Neural crest cell (in vitro differentiated cells): Measurements from ENCODE around the gene MSL2. TPM values are rescaled to one million over a fixed set of nuclear protein-coding genes. Genes with fewer than 3 reads are reported as not detected.

ENCODE experiments used
- DNase-seq: peaks from one replicate; pipeline ENCODE4 v3.0.0; 2021; ENCODE audit warnings: low read depth, mixed read lengths, low spot score
- H3K27ac Mint-ChIP-seq: one replicate; pipeline ENCODE4 v1.8.0; 2021; ENCODE audit warnings: mild to moderate bottlenecking, mixed read lengths; ENCODE audit not compliant: unreplicated experiment
- H3K27me3 Mint-ChIP-seq: 2 replicates; pipeline ENCODE4 v1.8.0; 2021; ENCODE audit warnings: low read depth, mild to moderate bottlenecking, mixed read lengths
- H3K36me3 Mint-ChIP-seq: 2 replicates; pipeline ENCODE4 v1.8.0; 2021; ENCODE audit warnings: low read depth, mild to moderate bottlenecking, mixed read lengths
- H3K4me1 Mint-ChIP-seq: 2 replicates; pipeline ENCODE4 v1.8.0; 2021; ENCODE audit warnings: mixed read lengths
- H3K4me3 Mint-ChIP-seq: one replicate; pipeline ENCODE4 v1.8.0; 2021; ENCODE audit warnings: mild to moderate bottlenecking, mixed read lengths
- H3K9me3 Mint-ChIP-seq: 2 replicates; pipeline ENCODE4 v1.8.0; 2021; ENCODE audit warnings: mixed read lengths
- CTCF ChIP-seq: fragments of 200-600 bp; sonication (generic); conservative IDR thresholded peaks from 2 replicates; pipeline ENCODE4 v1.5.0; 2021; ENCODE audit warnings: antibody characterized with exemption, mild to moderate bottlenecking
- total RNA-seq: library from RNA; stranded (reverse); gene quantifications from 2 replicates; pipeline ENCODE4 v1.2.1, GENCODE V29; 2021

The MSL2 gene
- total RNA-seq, 1 donor from 2014 or later: 47.4 TPM

DNA sequence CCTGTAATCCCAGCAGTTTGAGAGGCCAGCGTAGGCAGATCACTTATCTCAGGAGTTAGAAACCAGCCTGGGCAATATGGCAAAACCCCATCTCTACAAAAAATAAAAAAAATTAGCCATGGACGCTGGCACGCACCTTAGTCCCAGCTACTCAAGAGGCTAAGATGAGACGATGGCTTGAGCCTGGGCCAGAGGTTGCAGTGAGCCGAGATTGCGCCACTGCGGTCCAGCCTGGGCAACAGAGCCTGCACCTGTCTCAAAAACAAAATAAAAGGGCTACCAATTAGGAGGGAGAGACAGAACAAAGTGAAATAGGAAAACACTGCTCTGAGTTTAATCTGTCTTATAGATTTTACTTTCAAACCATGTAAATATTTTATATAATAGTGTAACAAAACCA lies 33.8 kb downstream of the MSL2 start:
- Mint-ChIP-seq H3K27me3 (no peaks in the 10 kb centered on the region), H3K4me1 (peaks cover 36% of the 10 kb centered on the region), H3K27ac (no peak overlapping the region), H3K36me3 (peaks cover 11% of the 10 kb centered on the region), H3K9me3 (no peaks in the 10 kb centered on the region), H3K4me3 (no peak overlapping the region)
- DNase-seq: no peak
- no peak for TF ChIP-seq CTCF

DNA sequence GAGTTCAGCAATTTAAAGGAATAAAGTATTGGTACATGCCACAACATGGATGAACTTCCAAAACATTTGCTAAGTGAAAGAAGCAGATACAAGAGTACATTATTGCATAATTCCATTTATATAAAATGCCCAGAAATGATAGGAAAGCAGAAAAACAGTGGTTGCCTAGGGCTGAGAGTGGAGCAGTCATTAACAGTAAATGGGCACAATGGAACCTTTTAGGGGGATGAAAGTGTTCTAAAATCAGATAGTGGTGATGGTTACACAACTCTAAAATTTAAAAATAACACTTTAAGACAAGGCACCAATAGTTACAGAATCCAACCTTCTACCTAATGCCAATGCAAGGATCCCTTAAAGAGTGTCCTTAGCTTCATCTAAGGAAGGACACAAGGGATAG lies 34.6 kb downstream of the MSL2 start:
- DNase-seq: no peak
- no peak overlapping the region for H3K27ac Mint-ChIP-seq
- H3K4me3 Mint-ChIP-seq: no peak overlapping the region
- H3K9me3 Mint-ChIP-seq: no peaks in the 10 kb centered on the region
- H3K36me3 Mint-ChIP-seq: peaks cover 11% of the 10 kb centered on the region
- peaks cover 29% of the 10 kb centered on the region for H3K4me1 Mint-ChIP-seq
- no peaks in the 10 kb centered on the region for H3K27me3 Mint-ChIP-seq
- no peak for TF ChIP-seq CTCF

- Mint-ChIP-seq H3K36me3 (peaks cover 6% of the 10 kb centered on the region), H3K9me3 (no peaks in the 10 kb centered on the region), H3K27me3 (no peaks in the 10 kb centered on the region), H3K4me1 (peaks cover 12% of the 10 kb centered on the region), H3K27ac (no peak overlapping the region), H3K4me3 (no peak overlapping the region)
- no peak for TF ChIP-seq CTCF
- DNase-seq: no peak
Observed at GRCh38 chr3:136152963-136153362, 43.2 kb downstream of the MSL2 start.

DNA sequence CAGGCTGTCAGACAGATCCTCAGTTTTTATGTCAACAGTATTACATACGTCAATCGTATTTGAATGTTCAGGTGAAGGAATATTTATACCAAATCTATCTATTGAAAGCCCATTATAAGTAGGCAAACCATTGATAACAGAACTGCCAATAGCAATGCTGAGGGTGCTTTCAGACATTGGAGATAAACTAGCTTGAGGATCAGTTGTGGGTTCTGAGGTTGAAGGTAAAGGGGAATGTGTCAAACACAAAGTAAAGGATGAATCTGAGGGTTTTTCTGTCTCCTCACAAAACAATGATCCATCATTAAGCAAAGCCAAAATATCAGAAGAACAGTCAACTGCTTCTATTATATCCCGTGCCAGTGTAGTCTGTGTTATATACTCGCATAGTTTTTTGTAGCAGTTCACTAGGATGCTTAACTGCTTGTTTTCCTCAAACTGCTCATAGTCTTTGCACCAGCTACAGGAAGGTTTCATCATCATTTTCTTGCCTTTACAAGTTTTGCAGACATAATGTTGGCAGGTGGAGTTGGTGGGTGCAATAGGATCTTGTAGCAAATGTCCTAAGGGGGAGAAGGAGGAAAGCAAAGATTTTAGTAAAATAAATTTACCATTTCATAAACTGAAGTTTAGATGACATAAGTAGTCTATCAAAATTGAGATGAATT lies 43.8 kb downstream of the MSL2 start:
- Mint-ChIP-seq H3K4me3 (no peak overlapping the region), H3K4me1 (peaks cover 15% of the 10 kb centered on the region), H3K27me3 (no peaks in the 10 kb centered on the region), H3K27ac (no peak overlapping the region), H3K9me3 (no peaks in the 10 kb centered on the region), H3K36me3 (peaks cover 8% of the 10 kb centered on the region)
- DNase-seq: no peak
- TF ChIP-seq CTCF: no peak

DNA sequence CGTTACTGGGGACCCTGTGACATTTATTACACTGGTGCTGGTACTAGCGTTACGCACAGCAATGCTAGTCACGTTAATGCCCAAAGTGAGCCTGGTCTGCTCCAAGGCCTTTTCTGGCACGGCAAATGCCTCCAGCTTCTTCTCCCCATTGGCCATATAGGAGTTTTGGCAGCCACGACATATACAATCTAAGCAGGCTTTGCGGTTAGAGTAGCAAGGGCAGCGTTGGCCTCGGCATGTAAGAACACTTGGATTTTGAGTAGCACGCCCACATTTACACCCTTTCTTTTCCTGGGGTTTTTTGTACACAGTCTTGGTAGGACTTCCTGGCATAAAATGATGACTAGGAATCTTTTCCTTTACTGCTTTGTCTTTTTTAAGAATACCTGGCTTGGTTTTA lies 44.9 kb downstream of the MSL2 start:
- Mint-ChIP-seq H3K4me3 (no peak overlapping the region), H3K36me3 (peaks cover 8% of the 10 kb centered on the region), H3K4me1 (peaks cover 13% of the 10 kb centered on the region), H3K9me3 (no peaks in the 10 kb centered on the region), H3K27ac (no peak overlapping the region), H3K27me3 (no peaks in the 10 kb centered on the region)
- no peak for TF ChIP-seq CTCF
- no peak for DNase-seq
